ENCODE data around the gene SLC6A16. TPM values are rescaled to one million over a fixed set of nuclear protein-coding genes. Genes with fewer than 3 reads are reported as not detected.
"Not testable (repeated sequence)": the region's sequence is repeated elsewhere in the genome, so short reads cannot be mapped to it uniquely, and the experiment has no call there.

Gene SLC6A16
- total RNA-seq, 1 experiment from 2014 or later, result 0.61 TPM

DNA sequence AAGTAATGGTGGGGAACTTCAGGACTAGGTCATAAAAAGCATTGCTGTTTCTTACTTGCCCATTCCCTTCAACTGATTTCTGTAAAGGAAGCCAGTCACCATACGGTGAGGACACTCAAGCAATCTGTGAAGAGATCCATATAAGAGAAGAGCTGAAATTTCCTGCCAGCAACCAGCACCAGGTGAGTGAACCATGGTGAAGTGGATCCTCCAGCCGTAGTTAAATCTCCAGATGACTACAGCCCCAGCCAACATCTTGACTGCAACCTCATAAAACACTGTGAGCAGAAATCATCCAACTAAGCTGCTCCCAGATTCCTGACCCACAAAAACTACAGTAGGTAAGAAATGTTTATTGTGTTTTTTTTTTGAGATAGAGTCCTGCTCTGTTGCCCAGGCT is 3.8 kb upstream of the SLC6A16 start:
- H3F3A ChIP-seq (ENCODE audit: insufficient read depth, low read depth), result no peaks in the 10 kb centered on the region
- no peak overlapping the region for H3K4me2 ChIP-seq
- H3K79me2 ChIP-seq (ENCODE audit: low read depth), result no peaks in the 10 kb centered on the region
- POLR2A ChIA-PET (ENCODE audit: unreplicated experiment), result interaction anchor here (0.5 kb wide), 1 partner anchor 273 kb away, joined by 3 read pairs; no protein-coding TSS in a partner anchor
- H3K9me3 ChIP-seq (ENCODE audit: insufficient read depth, low read depth), result no peaks in the 10 kb centered on the region
- intact Hi-C loops (cut with micrococcal nuclease; ENCODE audit: unreplicated experiment), result no loop called here
- CTCF ChIA-PET, result no interaction called here
- H3K27me3 ChIP-seq (ENCODE audit: insufficient read depth, low read depth), result peaks cover 8% of the 10 kb centered on the region; the same call in 1 of the 2 replicates
- no peak overlapping the region for H3K27ac ChIP-seq
- H3K36me3 ChIP-seq (ENCODE audit: low read depth), result no peaks in the 10 kb centered on the region
- H3K4me3 ChIP-seq, result no peak overlapping the region
- no peaks in the 10 kb centered on the region for H3K9me2 ChIP-seq (ENCODE audit: insufficient read depth)
- TF ChIP-seq, protein P1, sequence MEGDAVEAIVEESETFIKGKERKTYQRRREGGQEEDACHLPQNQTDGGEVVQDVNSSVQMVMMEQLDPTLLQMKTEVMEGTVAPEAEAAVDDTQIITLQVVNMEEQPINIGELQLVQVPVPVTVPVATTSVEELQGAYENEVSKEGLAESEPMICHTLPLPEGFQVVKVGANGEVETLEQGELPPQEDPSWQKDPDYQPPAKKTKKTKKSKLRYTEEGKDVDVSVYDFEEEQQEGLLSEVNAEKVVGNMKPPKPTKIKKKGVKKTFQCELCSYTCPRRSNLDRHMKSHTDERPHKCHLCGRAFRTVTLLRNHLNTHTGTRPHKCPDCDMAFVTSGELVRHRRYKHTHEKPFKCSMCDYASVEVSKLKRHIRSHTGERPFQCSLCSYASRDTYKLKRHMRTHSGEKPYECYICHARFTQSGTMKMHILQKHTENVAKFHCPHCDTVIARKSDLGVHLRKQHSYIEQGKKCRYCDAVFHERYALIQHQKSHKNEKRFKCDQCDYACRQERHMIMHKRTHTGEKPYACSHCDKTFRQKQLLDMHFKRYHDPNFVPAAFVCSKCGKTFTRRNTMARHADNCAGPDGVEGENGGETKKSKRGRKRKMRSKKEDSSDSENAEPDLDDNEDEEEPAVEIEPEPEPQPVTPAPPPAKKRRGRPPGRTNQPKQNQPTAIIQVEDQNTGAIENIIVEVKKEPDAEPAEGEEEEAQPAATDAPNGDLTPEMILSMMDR (conservative IDR thresholded peaks at IDR 0.05), result no peak
- no peak for TF ChIP-seq EZH2 (IDR thresholded peaks at IDR 0.05; ENCODE audit: low read depth)
- H4K20me1 ChIP-seq (ENCODE audit: insufficient read depth), result no peaks in the 10 kb centered on the region
- no peak overlapping the region for H2AFZ ChIP-seq
- no peak for DNase-seq
- no peaks in the 10 kb centered on the region for H3K4me1 ChIP-seq (replicated peaks; ENCODE audit: insufficient read depth)
- no TSS peak for BruUV-seq (replicated peaks)

DNA sequence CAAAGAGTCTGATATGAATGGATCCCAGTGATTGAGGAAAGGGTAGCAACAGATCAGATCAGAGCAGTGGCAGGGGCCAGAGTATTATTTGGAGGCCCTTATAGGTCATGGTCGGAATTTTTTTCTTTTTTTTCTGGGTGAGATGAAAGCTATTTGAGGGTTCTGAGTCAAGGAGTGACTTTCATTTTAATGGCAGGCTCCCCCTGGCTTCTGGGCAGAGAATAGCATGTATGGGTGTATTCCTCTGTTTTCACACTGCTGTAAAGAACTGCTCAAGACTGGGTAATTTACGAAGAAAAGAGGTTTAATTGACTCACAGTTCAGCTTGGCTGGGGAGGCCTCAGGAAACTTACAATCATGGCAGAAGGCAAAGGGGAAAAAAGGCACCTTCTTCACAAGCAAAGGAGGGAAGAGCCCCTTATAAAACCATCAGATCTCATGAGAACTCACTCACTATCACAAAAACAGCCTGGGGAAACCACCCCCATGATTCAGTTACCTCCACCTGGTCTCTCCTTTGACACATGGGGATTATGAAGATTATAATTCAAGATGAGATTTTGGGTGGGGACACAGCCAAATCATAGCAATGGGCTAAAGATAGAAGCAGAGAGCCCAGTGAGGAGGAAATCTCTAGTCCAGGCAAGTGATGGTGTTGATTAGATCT is 3.0 kb upstream of the SLC6A16 start:
- no peak for DNase-seq
- Histone ChIP-seq H2AFZ (no peak overlapping the region), H3K27ac (no peak overlapping the region), H4K20me1 (ENCODE audit: insufficient read depth) (no peaks in the 10 kb centered on the region), H3F3A (ENCODE audit: insufficient read depth, low read depth) (no peaks in the 10 kb centered on the region), H3K9me3 (ENCODE audit: insufficient read depth, low read depth) (no peaks in the 10 kb centered on the region), H3K27me3 (ENCODE audit: insufficient read depth, low read depth) (peaks cover 11% of the 10 kb centered on the region; the same call in 1 of the 2 replicates), H3K9me2 (ENCODE audit: insufficient read depth) (no peaks in the 10 kb centered on the region), H3K4me2 (no peak overlapping the region), H3K4me3 (no peak overlapping the region), H3K36me3 (ENCODE audit: low read depth) (no peaks in the 10 kb centered on the region), H3K79me2 (ENCODE audit: low read depth) (no peaks in the 10 kb centered on the region), H3K4me1 (replicated peaks; ENCODE audit: insufficient read depth) (no peaks in the 10 kb centered on the region)
- CTCF ChIA-PET, result interaction anchor here (0.6 to 1.0 kb wide), 4 partner anchors 11 to 179 kb away, joined by 3 to 6 read pairs (median 4); partner anchors contain the start of gene PIH1D1
- intact Hi-C loops (cut with micrococcal nuclease; ENCODE audit: unreplicated experiment), result no loop called here
- BruUV-seq (replicated peaks), result no TSS peak
- TF ChIP-seq, protein P1 (conservative IDR thresholded peaks at IDR 0.05), result peak; percentile 88
- no peak for TF ChIP-seq EZH2 (IDR thresholded peaks at IDR 0.05; ENCODE audit: low read depth)
- POLR2A ChIA-PET (ENCODE audit: unreplicated experiment), result interaction anchor here (0.6 kb wide), 3 partner anchors 16 to 913 kb away, joined by 3 to 4 read pairs (median 4); no protein-coding TSS in a partner anchor

DNA sequence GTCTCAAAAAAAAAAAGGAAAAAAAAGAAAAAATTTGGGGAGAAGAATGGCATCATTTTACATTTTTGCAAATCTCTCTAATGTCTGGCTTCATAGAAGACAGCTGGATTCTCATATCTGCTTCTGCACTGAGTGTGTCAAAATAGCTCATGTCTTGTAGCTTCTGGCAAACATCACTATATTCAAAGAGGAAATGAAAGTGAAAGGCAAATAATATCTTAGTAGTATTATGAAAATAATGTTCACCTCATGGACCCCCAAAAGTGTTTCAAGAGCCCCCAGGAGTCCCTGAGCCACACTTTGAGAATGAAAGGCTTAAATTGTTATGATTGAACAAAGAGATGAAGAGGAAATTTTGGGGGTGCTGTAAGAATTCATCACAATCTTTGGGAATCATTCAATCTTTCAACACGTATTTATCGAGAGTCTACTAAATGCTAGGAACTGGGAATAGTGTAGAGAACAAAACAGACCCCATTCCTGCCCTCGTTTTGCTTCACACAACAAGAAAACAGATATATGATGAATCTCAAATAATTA is 1.2 kb upstream of the SLC6A16 start:
- 0 out of 2 replicates have a peak, but pooled peaks cover 2% of the 10 kb centered on the region for H4K20me1 ChIP-seq (ENCODE audit: insufficient read depth)
- no peaks in the 10 kb centered on the region; the same call in 1 of the 2 replicates for H3K9me3 ChIP-seq (ENCODE audit: insufficient read depth, low read depth)
- no peaks in the 10 kb centered on the region for H3K4me1 ChIP-seq (replicated peaks; ENCODE audit: insufficient read depth)
- peaks cover 11% of the 10 kb centered on the region; the same call in 1 of the 2 replicates for H3K27me3 ChIP-seq (ENCODE audit: insufficient read depth, low read depth)
- TF ChIP-seq, protein P1 (conservative IDR thresholded peaks at IDR 0.05), result no peak
- TF ChIP-seq EZH2 (IDR thresholded peaks at IDR 0.05; ENCODE audit: low read depth), result no peak
- peak overlapping the region; percentile 16; the same call in 1 of the 2 replicates for H3K4me2 ChIP-seq
- intact Hi-C loops (cut with micrococcal nuclease; ENCODE audit: unreplicated experiment), result no loop called here
- CTCF ChIA-PET, result interaction anchor here (0.7 kb wide), 2 partner anchors 57 to 810 kb away, joined by 3 to 4 read pairs; no protein-coding TSS in a partner anchor
- BruUV-seq (replicated peaks), result no TSS peak
- H3K27ac ChIP-seq, result no peak overlapping the region
- H3F3A ChIP-seq (ENCODE audit: insufficient read depth, low read depth), result no peaks in the 10 kb centered on the region
- H3K9me2 ChIP-seq (ENCODE audit: insufficient read depth), result no peaks in the 10 kb centered on the region
- no peaks in the 10 kb centered on the region for H3K36me3 ChIP-seq (ENCODE audit: low read depth)
- POLR2A ChIA-PET (ENCODE audit: unreplicated experiment), result interaction anchor here (0.7 kb wide), 1 partner anchor 727 kb away, joined by 5 read pairs; no protein-coding TSS in a partner anchor
- no peak for DNase-seq
- no peak overlapping the region for H2AFZ ChIP-seq
- H3K4me3 ChIP-seq, result no peak overlapping the region
- no peaks in the 10 kb centered on the region for H3K79me2 ChIP-seq (ENCODE audit: low read depth)

DNA sequence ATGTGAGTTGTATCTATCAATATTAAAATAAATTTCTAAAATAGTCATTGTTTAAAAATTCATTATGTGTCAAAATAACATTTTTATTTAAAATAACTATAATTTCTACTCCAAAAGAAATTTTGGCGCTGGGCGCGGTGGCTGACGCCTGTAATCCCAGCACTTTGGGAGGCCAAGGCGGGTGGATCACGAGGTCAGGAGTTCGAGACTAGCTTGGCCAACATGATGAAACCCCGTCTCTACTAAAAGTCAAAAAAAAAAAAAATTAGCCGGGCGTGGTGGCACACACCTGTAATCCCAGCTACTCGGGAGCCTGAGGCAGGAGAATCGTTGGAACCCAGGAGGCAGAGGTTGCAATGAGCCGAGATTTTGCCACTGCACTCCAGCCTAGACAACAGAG is 765 bp upstream of the SLC6A16 start:
- CTCF ChIA-PET, result interaction anchor here (0.7 kb wide), 2 partner anchors 58 to 810 kb away, joined by 3 to 4 read pairs; no protein-coding TSS in a partner anchor
- H3K27ac ChIP-seq; H4K20me1 ChIP-seq (ENCODE audit: insufficient read depth); H3K4me3 ChIP-seq; BruUV-seq (replicated peaks); H3K9me3 ChIP-seq (ENCODE audit: insufficient read depth, low read depth); H3K36me3 ChIP-seq (ENCODE audit: low read depth); H3K9me2 ChIP-seq (ENCODE audit: insufficient read depth); H2AFZ ChIP-seq; H3K4me1 ChIP-seq (replicated peaks; ENCODE audit: insufficient read depth); DNase-seq; H3F3A ChIP-seq (ENCODE audit: insufficient read depth, low read depth); intact Hi-C loops (cut with micrococcal nuclease; ENCODE audit: unreplicated experiment); H3K79me2 ChIP-seq (ENCODE audit: low read depth): not testable (repeated sequence)
- Histone ChIP-seq H3K27me3 (ENCODE audit: insufficient read depth, low read depth) (peaks cover 11% of the 10 kb centered on the region; the same call in 1 of the 2 replicates), H3K4me2 (peak overlapping the region; percentile 16; the same call in 1 of the 2 replicates)
- POLR2A ChIA-PET (ENCODE audit: unreplicated experiment), result interaction anchor here (0.7 kb wide), 1 partner anchor 728 kb away, joined by 5 read pairs; no protein-coding TSS in a partner anchor

Measured in PC-9 (cell line).